IPS-NIHi7 (cell line): ENCODE data around the gene POLR2B.
A peak's percentile ranks its signal among the peaks of the same experiment; 100 is the strongest.
"Not testable (repeated sequence)": the region's sequence is repeated elsewhere in the genome, so short reads cannot be mapped to it uniquely, and the experiment has no call there.

Source experiments
- DNase-seq: peaks from one replicate; pipeline ENCODE4 v3.0.0; 2012; ENCODE audit warnings: mixed read lengths; ENCODE audit errors: extremely low spot score

The POLR2B gene

DNA sequence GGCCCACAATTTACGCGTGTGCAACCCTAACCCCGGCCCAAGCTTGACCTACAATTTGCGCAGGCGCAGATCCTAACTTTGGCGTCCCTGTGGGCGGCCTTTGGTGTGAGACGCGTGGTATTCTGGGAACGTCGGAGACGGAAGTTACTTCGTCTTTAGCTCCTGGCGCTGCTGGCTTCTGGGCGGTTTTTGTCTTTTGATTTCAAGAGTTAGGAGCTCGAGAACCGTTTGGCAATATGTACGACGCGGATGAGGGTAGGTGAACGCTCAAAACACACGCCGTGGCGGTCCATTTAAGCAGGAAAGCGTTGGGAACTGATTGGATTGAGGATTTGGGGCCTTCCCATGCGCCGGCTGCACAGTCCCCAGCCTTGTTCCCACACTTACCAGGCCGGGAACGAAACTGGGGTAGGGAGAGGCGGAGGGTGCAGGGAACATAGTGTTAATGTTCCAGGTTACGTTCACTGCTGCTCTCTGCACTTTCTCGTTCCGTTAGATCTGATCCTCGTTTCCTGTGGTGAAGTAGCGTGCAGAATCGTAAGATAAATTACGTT is at the start of gene POLR2B:
Gene POLR2B, plus strand, starts transcription at position 147 of the 554 bp plus-strand sequence. Its CDS starts 90 bp downstream, at position 237.
- peak; percentile 92 for DNase-seq

DNA sequence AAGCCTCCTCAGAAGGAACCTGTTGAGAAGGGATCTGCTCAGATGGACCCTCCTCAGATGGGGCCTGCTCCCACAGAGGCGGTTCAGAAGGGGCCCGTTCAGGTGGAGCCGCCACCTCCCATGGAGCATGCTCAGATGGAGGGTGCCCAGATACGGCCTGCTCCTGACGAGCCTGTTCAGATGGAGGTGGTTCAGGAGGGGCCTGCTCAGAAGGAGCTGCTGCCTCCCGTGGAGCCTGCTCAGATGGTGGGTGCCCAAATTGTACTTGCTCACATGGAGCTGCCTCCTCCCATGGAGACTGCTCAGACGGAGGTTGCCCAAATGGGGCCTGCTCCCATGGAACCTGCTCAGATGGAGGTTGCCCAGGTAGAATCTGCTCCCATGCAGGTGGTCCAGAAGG is 48.1 kb upstream of the POLR2B start:
- DNase-seq: no peak

DNA sequence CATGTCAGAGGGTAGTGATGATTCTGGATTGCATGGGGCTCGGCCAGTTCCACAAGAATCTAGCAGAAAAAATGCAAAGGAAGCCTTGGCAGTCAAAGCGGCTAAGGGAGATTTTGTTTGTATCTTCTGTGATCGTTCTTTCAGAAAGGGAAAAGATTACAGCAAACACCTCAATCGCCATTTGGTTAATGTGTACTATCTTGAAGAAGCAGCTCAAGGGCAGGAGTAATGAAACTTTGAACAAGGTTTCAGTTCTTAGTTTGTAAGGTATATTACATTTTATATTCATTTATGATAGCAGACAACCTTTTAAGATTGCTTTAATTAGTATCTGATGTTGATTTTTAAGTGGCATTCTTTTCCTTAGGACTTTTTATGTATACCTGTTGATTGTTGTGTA is 46.8 kb upstream of the POLR2B start:
- no peak for DNase-seq

DNA sequence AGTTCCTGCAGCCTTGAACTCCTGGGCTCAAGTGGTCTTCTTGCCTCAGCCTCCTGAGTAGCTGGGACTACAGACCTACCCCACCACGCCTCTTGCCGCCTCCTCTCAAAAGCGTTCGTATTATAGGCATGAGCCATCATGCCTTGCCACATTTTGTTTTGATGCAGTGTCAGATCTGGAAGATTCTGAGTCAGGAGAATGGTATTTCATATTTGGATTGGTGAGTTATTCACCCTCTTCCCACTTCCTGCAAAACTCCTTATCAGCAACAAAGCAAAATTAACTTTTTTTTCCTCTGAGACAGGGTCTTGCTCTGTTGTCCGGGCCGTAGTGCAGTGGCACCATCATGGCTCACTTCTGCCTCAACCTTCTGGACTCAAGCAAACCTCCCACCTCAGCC is 41.4 kb upstream of the POLR2B start:
- no peak for DNase-seq

DNA sequence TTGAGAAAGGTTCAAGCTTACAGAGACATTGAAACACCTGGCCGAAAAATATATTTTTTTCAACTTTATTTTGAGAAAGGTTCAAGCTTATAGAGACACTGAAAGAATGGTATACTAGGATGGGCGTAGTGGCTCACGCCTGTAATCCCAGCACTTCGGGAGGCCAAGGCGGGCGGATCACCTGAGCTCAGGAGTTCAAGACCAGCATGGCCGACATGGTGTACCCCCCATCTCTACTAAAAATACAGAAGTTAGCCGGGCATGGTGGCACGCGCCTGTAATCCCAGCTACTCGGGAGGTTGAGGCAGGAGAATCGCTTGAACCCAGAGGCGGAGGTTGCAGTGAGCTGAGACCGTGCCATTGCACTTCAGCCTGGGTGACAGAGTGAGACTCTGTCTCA is 38.9 kb upstream of the POLR2B start:
- DNase-seq: not testable (repeated sequence)

DNA sequence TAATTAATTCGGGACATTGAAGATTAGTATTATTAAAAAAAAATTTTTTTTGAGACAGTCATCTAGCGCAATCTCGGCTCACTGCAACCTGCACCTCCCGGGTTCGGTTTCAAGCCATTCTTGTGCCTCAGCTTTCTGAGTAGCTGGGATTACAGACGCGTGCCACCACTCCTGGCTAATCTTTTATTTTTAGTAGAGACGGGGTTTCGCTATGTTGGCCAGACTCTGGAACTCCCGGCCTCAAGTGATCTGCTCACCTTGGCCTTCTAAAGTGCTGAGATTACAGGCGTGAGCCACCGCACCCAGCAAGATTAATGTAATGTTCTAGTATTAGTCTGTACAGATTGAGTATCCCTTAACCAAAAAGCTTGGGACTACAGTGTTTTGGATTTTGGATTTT is 38.3 kb upstream of the POLR2B start:
- no peak for DNase-seq

DNA sequence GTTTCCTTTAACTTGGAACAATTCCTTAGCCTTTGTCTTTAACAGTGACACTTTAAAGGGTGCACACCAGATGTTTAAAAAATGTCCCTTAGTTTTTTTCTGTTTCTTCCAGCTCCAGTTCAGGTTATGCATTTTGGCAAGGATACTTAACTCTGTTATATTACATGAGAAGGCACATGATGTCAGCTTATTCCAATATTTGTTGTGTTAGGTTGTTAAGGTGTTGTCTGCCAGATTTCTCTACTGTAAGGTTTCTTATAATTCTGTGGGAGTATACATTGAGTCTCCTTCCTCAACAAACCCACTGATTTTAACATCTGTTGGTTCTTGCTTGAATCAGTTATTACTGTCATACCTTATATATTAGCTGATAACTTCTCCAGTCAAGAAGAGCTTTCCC is 37.7 kb upstream of the POLR2B start:
- DNase-seq: no peak

DNA sequence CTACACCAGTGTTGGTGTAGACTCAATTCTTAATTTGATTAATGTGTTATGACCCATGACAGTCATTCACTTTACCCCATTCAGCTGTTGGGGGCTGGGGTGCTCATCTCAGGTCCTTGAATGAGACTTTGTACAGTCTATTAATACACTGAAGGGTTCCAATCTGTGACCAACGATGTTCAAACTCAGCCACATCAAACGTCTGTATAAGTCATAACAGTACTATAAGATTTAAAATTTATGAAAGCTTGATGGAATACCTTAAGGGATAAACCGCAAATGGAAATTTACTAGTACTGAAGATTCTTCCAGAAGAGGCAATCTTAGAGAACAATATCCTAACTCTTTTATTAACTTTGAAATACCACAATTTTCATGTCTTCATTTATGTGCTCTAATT is 37.3 kb upstream of the POLR2B start:
- no peak for DNase-seq

DNA sequence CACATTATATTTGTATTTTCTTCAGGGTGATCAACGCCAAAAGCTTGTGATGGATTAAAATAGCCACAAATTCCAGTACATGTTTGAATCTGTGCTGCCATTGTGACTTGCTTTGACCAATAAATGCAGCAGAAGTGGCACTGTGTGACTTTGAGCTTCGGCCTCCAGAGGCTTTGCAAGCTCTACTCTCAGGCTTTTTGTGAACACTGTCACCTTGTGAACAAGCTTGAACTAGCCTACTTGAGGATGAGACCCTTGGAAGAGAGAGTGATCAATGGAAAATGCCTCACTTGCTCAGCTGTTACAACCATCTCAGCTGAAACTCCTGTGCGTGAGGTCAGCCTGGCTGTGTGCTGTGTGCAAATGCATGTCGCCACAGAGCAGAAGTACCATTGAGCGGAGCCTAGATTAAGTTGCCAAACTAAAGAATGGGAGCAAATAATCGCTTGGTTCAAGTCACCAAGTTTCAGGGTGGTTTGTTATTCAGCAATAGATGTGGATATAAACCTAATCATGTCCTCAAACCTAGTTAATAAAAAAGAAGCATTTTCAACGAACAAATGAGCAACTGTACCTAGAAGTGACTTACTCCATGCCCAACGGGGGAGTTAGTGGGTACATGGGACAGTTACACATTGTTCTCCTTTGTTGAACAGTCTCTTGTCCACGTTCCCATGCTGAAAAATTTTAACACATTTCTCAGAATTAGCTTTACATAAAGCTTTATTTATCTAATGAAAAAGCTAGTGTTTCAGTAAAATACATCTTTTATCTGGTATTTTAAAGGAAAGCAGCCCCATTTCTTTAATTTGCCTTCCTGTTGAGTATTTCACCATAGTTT is 24.8 kb upstream of the POLR2B start:
- DNase-seq: no peak

DNA sequence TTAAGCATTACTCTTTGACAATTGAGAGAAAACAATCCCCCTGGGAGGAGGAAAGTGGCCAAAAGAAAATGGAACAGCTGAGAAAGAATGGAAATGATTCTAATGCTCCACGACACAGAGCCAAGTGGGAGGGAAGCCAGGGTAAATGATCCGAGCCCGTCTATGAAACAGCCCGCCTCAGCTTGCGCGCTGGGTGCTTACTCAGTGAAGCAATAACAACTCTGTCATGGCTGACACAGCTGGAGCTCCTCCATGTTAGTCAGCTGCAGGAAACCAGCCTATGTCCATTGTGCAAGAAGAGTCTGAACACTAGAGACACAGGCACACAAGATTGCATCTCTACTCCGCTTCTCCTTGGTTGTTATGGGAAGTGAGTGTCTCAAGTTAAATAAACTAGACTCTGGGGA is 20.6 kb upstream of the POLR2B start:
- no peak for DNase-seq

DNA sequence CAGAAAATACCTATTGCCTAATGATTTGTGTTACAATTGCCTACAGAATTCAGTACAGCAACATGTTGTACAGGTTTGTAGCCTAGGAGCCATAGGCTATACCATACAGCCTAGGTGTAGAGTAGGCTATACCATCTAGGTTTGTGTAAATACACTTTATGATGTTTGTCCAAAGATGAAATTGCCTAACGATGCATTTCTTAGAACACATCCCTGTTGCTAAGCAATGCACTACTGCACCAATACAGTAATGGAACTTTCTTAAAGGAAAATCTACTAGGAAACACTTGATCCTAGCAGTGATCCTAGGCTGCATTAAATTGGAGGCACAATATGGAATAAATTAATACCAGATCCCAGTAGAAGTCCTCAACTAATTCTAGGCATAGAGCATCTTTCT is 19.6 kb upstream of the POLR2B start:
- DNase-seq: no peak

DNA sequence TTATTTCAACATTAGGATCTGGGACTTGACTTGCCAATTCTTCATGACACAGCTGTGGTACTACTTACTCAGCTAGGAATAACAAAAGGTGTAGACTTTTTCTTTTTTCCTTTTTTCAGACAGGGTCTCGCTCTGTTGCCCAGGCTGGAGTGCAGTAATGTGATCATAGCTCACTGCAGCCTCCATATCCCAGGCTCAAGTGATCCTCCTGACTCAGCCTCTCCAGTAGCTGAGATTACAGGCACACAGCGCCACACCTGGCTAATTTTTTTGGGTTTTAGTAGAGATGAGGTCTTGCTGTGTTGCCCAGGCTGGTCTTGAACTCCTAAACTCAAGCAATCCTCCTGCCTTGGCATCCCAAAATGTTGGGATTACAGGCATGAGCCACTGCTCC is 17.6 kb upstream of the POLR2B start:
- no peak for DNase-seq

DNA sequence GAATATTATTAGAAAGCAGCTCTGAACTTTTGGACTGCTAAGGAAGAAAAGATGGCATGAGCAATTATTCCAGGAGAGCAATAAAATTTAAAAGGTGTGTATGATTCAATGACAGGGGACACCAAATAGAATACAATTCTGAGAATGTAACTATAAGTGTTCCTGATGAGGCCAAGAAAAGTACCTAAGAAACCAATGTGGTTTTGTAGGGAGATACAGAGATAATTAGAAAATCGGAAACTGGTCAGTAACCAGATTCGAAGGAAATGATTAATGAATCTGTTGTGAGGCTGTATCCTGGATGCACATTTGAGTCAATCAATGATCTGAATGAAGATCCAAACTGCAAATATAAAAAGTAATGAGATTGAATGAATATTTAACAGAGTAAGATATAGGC is 7.3 kb upstream of the POLR2B start:
- no peak for DNase-seq

DNA sequence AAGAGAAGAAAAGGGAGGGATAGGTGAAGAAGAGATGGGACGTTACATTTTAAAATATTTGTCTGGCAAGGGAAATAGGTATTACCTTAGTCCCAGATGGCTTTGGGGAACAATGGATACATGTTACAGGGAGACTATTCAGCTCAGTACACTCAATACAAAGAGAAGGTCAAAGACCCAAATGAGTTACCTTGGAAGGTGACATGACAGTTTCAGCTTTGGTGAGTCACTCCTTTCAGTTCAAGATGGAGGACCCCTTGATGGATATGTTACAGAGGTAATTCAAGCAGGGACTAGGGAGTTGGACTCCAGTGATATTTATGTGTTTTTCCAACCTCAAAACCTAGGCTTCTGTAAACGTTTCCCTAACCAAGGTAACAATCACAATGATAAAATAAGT is 6.3 kb upstream of the POLR2B start:
- DNase-seq: no peak

DNA sequence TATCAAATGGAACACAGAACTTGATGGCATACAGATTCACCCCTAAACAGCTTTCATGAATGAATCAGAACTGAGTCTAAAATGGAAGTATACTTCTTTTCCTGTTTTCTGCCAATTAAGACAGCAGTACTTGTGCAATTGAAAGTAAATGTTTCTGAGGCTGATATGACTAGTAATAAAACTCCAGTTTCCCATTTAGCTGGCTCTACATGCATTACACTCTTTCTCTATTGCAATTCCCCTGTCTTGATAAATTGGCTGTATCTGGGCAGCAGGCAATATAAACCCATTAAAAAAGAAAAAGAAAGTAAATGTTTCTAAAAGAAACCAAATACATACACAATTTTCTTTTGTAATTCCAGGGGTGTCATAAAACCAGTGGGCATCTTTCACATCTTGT is 5.9 kb upstream of the POLR2B start:
- DNase-seq: no peak

DNA sequence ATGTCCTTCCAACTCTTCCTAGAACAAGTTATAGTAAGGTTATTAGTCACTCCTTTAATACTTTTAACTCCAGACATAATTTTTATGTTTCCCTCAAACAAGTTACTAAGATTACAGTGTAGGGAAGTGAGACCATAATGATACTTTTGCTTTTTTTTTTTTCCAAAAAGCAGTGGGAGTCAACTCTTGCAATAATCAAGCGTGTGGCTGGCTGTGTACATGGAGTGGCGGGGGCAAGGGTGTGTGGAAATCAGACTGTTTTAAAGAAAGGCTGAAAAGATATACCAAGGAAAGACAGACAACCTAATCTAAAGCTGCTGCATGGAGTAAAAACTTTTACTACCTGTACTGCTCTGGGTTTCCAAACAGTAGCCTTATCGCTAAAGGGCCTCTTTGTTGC is 5.4 kb upstream of the POLR2B start:
- no peak for DNase-seq

DNA sequence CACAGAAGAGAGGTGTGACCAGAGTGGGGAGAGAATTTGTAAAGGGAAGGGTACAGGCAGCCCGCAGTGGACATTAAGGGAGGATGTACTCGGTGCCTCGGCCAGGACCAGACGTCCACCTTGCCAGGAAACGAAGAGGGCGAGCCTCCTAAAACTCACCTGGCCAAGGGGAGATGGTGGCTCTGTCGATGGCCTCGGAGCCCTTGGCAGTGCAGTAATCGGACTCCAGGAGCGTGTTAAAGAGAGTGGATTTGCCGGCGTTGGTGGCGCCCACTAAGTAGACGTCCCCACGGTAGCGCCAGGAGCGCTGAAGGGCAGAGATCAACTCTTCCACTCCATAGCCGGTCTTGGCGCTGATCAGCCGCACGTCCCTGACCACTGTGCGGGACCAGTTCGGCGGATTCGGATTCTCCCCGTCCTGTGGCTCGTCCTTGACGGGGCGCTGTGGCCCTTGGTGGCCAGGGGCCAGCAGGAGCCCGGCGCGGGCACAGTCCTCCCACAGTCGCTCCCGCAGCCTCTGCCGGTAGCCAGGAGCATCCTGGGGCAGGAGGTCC is 2.3 kb upstream of the POLR2B start:
- DNase-seq: peak; percentile 16

DNA sequence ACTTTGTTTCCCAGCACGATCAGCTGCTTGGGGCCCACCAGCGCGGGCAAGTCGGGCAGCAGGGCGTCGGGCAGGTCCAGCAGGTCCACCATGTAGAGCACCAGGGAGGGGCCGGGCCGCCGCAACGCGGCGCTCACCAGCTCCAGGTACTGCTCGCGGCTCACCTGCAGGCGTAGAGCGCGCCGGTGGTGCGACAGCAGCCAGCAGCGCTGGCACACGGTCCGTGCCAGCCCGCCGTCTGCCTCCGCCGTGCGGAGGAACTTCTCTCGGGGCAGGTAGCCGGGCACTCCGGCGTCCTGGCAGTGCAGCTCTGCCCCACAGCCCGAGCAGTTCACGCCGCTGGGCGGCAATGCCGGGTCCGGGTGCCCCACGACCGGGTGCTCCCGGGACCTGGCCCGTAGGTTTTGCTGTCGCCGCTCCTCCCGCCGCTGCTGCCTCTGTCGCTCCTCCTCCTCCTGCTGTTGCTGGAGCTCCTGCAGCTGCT is 1.8 kb upstream of the POLR2B start:
- peak; percentile 73 for DNase-seq

DNA sequence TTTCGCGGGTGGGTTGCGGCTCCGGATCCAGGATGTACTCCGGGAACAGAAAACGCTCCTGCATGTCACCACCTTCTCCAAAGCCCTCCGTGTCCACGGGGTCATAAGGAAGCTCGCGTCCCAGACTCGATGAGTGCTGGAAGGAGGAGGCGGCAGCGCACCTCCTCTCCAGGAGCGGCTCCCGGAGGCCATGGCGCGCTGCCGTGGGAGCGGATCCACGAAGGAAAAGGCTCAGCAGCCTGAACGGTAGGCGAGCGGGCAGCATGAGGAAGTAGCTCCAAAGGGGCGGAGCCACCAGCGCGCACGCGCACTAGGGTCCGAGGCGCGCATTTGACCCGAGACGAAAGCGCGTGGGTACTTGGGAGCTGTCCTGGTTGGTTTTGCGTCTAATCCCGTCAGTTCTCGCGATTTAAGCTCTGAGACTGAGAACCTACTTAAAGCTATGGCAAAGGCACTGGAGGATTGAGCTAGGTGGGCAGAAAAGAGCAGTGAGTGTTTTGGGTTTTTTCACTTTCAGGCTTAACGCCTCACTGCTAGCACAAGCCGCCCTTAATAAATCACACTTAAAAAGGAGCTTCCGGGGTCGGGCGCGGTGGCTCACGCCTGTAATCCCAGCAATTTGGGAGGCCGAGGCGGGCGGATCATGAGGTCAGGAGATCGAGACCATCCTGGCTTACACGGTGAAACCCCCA is 1.2 kb upstream of the POLR2B start, which contains the start of gene NOA1:
Gene NOA1, minus strand, starts transcription at position 286 of the 692 bp plus-strand sequence. Its CDS starts 21 bp downstream, at position 265.
- DNase-seq: peak; percentile 94

DNA sequence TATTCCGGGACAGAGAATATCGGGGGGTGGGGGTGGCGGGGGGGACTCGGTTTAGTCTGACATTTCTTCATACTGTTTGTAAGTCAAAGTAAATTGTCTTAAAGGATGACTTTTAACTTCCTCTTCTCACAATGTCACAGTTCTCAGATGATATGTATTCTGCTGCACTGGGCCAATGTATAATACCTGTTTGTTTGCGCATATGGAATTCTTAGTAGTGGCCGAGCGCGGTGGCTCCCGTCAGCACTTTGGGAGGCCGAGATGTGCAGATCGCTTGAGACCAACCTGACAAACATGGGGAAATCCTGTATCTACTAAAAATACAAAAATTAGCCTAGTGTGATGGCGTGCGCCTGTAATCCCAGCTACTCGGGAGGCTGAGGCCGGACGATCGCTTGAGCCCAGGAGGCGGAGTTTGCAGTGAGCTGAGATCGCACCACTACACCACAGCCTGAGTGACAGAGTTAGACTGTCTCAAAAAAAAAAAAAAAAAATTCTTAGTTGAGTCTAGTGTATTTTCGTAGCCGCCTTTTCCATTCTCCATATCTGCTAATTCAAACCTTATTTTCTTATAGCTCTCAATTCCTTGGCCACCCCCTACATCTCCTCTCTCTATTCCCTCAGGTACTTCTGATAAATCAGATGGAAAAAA is 851 bp downstream of the POLR2B start:
- no peak for DNase-seq

DNA sequence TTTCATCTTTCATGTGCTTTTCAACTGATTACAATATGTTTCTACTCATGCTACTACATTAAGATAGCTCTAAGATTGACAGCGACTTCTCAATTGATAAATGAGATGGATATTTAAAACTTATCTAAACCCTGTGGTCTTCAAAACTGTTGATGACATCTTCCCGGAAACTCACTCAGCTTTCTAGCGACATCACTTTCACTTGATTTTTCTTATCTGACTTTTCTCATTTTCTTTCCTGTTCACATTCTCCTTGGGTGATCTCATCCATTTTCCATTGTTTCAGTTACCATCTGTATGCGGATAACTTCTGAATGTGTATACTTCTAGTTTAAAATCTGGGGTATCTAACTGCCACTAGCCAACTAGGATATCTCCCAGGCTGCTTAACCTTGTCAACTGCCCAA is 3.1 kb downstream of the POLR2B start:
- no peak for DNase-seq

DNA sequence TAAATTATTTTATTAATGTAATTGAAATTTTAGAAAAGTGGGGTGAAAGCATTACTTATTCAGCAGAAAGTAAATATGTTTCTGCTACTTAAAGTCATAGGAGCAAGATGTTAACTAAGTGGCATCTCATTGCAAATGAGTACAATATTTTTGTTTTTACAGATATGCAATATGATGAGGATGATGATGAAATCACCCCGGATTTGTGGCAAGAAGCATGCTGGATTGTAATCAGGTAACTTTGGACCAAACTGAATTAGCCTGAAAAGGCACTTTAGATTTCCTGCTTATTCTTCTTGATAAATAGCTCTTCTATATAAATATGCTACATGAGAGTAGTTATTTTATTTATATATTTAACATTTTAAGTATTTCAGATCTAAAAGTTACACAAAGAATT is 7.5 kb downstream of the POLR2B start:
- DNase-seq: no peak
